ENCODE measurements around the gene FBXO34.
A peak's percentile ranks its signal among the peaks of the same experiment; 100 is the strongest.

FBXO34 gene, protein sequence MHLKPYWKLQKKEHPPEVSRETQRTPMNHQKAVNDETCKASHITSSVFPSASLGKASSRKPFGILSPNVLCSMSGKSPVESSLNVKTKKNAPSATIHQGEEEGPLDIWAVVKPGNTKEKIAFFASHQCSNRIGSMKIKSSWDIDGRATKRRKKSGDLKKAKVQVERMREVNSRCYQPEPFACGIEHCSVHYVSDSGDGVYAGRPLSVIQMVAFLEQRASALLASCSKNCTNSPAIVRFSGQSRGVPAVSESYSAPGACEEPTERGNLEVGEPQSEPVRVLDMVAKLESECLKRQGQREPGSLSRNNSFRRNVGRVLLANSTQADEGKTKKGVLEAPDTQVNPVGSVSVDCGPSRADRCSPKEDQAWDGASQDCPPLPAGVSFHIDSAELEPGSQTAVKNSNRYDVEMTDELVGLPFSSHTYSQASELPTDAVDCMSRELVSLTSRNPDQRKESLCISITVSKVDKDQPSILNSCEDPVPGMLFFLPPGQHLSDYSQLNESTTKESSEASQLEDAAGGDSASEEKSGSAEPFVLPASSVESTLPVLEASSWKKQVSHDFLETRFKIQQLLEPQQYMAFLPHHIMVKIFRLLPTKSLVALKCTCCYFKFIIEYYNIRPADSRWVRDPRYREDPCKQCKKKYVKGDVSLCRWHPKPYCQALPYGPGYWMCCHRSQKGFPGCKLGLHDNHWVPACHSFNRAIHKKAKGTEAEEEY

DNA sequence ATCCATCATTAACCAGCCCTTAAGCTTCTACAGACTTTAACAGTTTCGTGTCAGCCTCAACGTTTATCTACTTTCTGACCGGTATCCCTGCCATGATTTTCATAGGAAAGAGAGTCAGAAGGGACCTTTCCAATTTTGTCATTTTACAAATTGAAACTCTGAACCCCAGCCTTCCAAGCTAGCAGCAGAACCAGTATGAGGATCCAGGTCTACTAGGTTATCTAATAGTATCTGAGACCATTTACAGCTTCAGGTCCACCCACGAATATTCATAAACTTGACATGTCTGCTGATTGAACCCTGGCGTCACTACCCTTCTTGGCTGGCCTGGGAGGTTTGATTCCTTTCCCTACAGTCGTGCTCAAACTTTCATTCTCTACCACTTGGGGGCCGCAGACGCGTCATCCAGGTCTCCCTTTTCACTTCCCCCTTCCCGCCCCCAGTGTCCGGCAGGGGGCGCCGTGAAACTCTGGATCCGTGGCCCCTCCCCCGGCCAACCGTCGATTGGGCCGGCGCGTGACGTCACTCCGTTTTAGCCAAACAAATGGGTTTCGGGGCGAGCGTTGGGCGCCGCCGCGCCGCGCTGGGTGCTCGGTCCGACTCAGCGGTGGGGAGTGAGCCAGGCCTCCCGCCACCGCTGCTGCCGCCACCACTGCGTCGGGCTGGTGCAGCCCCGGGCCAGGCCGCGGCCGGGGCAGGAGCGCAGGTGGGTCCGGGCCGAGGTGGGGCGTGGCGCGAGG, at the start of gene FBXO34:
Gene FBXO34, plus strand, starts transcription at position 590 of the 740 bp plus-strand sequence. CDS start 78,970 bp downstream, outside the sequence.
- peak; percentile 99 for DNase-seq

DNA sequence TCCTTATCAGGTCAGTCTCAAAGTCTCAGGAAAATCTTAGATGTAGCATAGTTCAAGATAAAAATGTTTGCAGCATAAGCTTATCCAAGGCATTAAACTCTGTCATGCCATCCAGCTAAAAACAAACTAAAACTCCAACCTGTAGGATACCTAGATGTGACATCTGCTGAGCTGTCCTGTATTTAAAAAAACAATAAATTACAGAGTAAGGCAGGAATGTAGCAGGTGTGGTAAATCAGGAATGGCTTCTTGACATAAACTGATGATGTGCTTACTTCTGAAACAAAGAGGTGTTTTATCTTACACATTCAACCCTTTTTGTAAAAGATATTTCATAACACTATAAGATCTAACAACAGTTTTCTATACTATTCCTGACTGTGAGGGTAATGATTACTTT, 49.3 kb upstream of the FBXO34 start:
- no peak for DNase-seq

DNA sequence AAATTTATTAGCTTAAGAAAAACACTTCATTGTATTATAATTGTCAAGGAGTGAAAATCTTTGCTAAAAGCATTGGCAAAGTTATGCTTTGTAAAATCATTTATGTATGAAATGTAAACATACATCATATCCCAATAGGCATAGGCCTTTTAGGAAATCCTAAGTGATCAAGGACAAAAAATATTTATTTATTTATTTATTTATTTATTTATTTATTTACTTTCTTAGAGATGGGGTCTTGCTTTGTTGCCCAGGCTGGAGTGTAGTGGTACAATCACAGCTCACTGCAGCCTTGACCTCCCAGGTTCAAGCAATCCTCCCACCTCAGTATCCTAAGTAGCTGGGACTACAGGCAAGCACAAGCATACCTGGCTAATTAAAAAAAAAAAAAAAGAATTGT, 47.9 kb upstream of the FBXO34 start:
- DNase-seq = no peak

DNA sequence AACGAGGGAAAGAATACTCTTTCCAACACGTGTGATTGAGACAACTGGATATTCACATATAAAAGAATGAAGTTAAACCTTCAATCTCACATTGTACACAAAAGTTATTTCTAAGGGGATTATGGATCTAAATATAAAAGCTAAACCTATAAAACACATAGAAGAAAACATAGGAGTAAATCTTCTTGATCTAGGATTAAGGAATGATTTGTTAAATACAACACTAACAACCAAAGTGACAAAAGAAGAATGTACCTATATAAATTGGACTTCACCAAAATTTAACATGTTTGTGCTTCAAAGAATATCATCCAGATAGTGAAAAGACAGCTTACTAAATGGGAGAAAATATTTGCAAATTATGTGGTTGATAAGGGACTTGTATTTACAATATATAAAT, 43.0 kb upstream of the FBXO34 start:
- DNase-seq = no peak

DNA sequence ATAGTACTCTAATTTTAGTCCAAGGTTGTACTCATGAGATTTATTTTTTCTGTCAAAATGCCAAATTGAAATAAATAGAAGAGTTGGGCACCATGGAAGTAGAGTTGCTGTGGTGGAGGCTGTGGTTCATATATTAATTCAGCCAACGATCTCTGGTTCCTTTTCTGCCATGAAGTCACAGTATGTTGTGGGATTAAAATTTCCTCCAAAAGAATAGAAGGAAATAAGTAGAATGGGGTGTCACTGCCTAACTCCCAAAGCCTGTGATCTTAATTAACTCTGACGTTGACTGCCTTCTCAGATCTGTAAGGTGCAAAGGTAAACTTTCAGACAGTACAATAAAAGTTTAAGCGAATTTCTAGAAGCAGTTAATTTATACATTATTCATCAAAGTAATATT, 37.6 kb upstream of the FBXO34 start:
- DNase-seq = no peak

DNA sequence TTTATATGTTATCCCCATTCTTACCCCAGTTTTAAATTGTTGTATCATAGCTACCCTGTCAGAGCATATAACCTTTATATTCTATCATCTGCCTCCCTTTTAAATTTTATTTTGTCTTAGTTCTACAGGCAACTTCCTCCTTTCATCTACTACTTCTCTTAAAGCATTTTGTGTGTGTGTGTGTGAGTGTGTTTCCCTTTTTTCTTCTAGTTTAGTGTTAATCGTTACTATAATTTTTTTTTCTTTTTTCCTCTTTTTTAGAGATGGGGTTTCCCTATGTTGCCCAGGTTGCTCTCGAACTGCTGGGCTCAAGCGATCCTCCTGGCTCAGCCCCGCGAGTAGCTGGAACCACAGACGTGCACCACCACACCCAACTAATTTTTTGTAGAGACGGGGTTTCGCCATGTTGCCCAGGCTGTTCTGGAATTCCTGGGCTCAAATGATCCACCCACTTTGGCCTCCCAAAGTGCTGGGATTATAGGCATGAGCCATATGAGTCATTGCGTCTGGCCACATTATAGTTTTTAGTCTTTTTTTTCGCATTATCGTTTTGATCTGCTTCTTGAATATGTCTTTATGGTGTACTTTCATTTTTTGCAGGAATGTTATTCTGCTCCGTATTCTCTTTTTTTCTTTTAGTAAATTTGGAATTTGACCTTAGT, 33.1 kb upstream of the FBXO34 start:
- DNase-seq = no peak

DNA sequence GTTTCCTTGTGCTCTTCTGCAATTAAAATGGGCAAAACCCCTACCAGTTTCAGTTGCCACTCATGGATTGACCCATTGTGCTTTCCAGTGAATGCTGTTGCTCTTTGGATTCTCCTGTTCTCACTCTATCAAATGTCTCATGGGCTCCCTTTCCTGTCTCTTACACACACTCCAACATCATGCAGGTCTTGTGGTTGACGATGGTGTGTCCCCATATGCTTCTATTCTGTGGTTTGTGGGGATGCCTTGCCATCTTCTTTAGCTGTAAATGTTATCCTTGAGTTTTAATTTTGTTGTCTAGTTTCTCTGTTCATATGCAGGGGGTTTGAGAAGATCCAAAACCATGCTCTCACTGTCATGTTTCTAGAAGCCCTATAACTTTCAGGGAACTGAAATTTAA, 31.9 kb upstream of the FBXO34 start:
- no peak for DNase-seq

DNA sequence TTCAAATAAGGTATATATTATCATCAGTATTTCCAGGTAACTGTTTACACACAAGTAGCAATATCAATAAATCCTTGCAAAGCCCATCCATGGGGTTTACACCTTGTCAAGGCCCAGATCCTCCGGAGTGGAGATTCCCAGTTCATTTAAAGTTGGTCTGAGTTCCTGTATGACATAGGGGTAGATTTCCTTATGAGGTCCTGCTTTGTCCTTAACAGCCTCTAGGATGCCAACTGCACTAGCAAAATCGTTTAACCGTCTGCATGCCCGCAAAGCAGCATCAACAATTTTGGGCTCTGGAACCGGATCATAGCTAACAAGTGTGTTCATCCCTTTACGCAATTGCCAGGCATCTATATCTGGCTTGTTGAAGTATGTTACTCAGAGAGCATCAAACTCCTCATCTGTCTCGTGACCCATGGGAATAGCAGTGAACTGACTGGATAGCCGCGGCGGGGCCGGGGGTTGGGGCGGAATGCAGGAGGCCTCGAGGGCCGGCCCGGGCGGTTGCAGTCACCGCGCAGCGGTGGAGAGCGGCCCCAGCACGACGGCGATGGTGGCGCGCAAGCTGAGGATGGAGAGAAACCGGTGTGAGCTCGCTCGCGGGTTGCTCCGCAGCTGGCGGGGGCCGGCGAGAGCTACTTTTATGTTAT, 30.6 kb upstream of the FBXO34 start:
- DNase-seq = no peak

DNA sequence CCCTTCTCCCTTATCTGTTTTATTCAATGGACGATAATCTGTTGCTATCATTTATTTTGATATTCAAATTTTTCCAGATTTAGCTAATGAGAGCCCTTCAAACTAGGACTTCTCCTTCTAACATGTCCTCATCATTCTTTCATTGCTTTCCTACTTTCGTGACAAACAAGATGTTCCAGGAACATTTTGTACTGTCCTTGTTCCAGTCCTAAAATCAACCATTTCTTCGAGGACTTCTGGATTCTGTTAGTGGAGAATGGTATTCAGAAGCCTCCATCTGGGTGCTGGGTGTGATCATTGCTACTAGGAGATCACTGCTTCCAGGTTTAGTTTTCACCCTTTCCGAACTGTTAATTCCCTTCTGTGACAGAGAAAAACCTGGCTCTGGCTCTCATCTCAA, 29.5 kb upstream of the FBXO34 start:
- no peak for DNase-seq

DNA sequence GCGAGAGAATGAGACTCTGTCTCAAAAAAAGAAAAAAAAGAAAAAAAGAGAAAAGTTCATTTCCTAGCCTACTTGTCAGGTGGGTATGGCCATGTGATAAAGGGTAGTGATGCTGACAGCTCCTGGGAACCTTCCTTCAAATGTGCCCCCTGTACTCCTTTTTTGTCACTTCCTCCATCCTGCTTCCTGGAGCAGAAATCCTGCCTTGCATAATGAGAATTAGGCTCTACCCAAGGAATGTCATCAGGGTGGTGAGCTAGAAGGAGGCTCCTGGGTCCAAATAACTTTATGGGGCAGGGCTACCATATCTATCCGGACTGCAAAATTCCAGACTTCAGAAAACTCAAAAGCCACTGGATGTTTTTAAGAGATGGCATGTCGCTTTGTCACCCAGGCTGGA, 27.8 kb upstream of the FBXO34 start:
- DNase-seq = no peak

DNA sequence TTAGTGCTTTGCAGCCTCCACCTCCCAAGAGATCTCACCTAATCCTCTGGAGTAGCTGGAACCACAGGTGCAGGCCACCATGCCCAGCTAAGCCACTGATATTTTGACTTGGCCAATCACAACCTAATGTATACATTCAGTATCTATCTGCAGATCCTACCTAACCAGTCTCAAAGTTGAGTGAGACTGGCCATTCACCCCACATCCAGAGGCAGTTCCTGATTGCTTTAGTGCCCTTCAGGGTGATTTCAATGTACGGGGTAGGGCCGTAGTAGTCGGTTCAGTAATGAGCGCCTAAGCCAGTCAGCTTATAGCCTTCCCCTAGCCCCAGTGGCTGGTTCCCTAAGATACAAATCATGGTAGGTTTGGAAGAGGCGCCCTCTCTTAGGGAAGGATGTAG, 27.4 kb upstream of the FBXO34 start:
- DNase-seq = no peak

DNA sequence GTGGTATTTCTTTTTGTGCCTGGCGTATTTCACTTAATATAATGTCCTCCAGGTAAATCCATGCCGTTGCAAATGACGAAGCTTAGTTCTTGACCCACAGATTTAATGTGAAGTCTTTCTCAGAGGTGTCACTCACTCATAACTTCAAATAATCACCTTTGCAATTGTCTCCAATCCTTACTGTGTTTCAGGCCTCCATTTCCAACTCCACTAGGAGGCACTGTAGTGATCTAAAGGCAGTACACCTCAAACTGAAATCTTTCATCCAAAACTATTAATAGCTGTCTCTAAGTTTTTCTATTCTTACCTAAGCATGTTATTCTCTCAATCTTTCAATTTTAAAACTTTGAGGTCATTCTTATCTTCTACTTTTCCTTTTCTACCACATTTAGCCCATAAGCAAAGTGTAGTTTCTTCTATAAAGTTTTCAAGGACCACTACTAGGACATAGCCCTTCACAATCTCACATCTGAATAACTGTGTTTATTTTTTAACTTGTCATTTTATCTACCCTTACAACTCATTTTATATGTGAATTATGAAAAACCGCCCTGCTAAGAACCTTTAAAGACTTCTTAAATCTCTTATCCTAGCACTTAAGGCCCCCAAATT, 25.5 kb upstream of the FBXO34 start:
- peak; percentile 53 for DNase-seq

DNA sequence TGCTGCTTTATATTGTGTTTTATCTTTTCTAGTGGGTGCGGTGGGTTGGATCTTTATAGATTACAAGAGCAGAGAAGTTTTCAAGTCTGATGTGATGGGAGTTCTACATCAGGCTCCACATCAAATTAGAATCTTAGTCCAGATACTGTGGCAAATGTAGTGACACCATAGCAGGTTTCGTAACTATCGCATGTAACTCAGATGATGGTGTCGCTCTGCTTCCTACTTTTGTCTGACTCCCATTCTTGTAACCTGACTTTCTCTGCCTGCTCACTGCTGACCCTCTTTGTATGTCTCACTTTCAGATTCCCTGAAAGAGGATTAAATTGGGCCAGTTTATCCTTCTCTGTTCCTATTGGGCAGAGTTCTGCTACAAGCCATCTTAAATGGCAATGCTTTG, 22.8 kb upstream of the FBXO34 start:
- DNase-seq = no peak

DNA sequence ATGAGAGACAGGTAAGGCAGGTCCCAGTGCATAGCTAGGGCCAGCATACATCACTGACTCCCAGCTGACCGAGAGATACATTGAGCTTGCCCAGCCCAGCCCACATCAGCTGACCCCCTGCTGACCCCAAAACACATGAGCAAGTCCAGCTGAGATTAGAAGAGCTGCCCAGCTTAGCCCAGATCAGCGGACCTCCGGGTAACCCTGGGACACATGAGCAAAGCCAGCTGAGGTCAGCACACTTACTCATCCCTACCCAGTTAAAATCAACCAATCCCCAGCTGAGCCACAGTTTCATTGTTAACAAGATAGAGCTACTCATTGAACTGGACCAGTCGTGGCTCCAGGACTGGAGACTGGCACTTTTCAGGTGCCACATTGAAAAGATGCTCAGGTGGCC, 21.8 kb upstream of the FBXO34 start:
- no peak for DNase-seq

DNA sequence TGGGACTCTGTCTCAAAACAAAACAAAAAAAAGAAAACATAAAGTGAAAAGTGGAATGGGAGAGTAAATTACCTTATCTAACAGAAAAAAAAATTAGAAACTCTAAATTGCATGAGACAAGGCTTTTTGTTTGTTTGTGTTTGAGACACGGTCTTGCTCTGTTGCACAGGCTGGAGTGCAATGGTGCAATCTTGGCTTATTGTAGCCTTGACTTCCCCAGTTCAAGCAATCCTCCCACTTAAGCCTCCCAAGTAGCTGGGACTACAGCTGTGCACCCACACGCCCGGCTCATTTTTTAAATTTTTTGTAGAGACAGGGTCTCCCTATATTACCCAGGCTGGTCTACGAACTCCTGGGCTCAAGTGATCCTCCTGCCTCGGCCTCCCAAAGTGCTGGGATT, 17.9 kb upstream of the FBXO34 start:
- DNase-seq = no peak

DNA sequence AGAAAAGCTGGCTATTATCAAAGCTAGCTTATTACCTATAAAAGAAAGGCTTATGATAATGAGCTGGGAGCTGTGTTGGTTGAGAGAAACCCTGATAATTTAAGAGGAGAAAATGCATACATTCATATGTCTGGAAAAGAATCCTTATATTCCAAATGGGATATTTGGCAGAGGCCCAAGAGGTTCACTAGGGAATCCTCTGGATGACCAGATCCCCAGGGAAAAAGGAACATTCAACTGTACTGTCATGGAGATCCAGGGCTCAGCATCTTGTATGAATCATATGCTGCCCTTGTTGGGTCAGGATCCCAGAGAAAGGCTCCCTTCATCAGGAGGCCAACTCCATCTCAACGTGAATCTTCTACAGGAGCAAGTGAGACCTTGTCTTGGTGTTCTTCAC, 16.6 kb upstream of the FBXO34 start:
- no peak for DNase-seq

DNA sequence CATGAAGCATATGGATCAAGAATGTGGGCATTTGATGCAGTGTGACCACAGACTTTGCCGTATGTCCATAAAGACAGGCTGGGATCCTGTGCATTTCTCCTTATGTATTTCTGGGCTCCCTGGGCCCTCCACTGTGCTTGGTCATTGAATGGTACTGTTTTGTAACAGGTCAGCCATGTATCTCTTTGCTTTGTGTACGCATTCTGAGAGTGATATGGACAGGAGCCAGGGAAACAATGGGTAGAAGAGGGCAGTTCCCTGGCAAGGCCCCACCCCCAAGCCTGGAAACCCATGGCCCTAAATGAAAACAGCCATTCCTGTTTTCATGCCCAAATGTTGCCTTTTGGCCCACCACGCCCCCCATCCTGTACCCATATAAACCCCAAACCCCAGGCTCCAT, 15.2 kb upstream of the FBXO34 start:
- no peak for DNase-seq

DNA sequence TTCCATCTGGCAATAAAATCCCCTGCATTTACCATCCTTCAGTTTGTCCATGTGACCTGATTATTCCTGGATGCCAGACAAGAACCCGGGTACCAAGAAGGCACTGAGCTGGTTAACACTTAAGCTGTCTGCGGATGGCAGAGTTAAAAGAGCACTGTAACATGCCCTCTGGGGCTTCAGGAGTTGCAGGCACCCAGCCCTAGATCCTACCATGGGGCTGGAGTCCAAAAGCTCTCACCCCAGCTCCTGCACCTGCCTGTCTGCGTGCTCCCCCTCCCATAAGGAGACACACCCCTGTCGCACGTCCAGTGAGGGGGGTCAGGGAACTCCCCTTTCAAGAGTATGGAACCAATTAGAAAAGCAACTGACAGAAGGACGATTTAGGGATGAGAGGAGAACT, 14.6 kb upstream of the FBXO34 start:
- no peak for DNase-seq

DNA sequence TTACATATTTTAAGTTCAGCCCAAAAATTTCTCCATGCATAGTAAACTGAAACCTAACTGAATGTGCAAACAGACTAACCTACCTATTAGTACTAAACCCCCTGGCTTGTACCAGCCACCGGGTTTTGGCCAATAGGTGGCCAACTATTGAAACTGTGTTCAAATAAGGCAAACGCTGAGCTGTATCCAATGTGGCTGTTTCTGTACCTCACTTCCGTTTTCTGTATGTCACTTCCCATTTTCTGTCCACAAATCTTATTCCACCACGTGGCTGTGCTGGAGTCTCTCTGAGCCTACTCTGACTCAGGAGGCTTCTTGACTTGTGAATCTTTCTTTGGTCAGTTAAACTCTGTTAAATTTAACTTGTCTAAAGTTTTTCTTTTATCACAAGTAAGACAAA, 6.0 kb upstream of the FBXO34 start:
- DNase-seq = no peak

DNA sequence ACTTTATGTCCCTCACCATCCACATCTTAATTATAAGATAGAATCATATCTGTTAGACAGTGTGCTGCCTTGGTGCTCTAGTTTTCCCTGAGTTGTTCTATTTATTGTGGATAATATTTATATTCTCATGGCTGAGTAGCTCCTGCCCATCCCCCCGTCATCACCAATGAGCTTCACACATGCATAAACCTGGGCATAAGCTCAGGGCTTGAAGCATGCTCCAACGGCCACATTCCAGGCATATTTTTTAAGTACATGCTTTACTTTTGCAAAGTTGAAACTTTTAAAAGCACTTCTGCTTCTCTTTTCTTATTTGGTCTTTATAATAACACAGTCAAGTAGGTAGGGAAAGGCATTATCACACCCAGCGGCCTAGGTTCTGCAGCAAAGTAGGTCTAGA, 3.4 kb upstream of the FBXO34 start:
- DNase-seq = no peak

DNA sequence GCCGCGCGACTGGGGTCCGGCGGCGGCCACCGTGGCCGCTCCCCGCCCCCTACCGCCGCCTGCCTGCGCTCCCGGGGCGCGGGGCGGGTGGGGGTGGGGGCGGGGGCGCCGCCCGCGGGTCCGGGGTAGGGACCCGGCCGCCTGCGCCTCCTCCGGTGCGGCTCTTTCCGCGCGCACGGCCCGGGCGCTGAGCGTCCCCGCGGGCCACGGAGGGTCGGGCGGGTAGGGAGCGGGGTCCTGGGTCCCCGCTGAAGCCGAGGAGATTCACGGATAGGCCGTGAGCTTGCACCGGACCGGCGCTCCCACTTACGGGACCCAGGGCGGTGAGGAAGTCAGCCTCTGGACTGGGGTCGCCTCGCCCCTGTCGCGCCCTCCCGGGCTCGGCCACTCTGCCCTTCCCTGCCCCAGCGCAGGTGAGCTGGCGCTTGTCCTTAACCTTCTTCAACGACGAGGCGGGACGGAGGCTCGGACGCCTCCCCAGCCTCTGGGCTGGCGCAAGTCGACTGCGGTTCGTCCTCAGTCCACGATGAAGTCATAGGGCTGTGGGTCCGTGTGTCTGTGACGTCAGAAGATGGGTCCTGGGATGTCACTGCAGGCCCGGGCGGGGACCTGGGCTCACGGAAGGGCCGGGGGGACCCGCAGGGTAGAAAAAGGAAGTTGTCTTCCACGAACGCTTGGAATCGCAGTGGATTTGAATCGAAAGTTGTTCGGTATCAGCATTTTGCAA, 514 bp downstream of the FBXO34 start:
- DNase-seq = peak; percentile 77

DNA sequence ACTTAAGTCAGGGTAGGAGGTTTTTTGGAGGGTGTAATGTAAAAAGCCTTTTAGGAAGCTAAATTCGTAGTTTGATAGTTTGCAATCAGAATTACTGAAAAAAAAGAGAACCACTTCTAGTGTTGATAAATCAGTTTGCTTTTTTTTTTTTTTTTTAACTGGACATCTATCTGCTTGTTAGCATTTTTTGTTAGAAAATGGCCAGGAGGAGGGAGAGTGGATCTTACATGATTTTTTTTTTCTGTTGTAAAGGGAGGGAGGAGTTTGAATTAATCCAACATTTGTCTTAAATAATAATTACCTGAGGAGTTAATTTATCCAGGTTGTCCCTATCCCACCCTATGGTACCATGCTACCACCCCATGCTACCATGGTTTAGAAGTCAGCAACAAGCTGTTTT, 1.2 kb downstream of the FBXO34 start:
- DNase-seq = no peak
